Right atrium auricular region (tissue), 2 donors: ENCODE measurements around the gene APMAP. TPM values are rescaled to one million over a fixed set of nuclear protein-coding genes. Genes with fewer than 3 reads are reported as not detected.

Experiments
- DNase-seq: peaks from one replicate; pipeline ENCODE4 v3.0.0-alpha.2; 2019; ENCODE audit warnings: low spot score
- H3K27ac ChIP-seq, 2 donors: fragments of 200-600 bp; sonication (generic); 1 replicate in 1 of 2; 2 replicates in 1 of 2; pipeline ENCODE4 v1.5.1; 2016 to 2019
- H3K27me3 ChIP-seq, 2 donors: fragments of 200-600 bp; sonication (generic); one replicate each; pipeline versions ENCODE4 v1.5.1 to v1.6.0; 2017 to 2019
- H3K36me3 ChIP-seq: fragments of 200-600 bp; sonication (generic); one replicate; pipeline ENCODE4 v1.5.1; 2016
- H3K4me1 ChIP-seq, 2 donors: fragments of 200-600 bp; sonication (generic); one replicate each; pipeline versions ENCODE4 v1.5.1 to v1.6.0; 2017 to 2019
- H3K4me3 ChIP-seq, 2 donors: fragments of 200-600 bp; sonication (generic); 1 replicate in 1 of 2; 2 replicates in 1 of 2; pipeline ENCODE4 v1.5.1; 2017 to 2019; ENCODE audit warnings: mild to moderate bottlenecking in 1 of 2, moderate library complexity in 1 of 2
- H3K9me3 ChIP-seq, 2 donors: fragments of 200-600 bp; sonication (generic); one replicate each; pipeline ENCODE4 v1.5.1; 2019
- CTCF ChIP-seq, 2 donors: fragments of 200-600 bp; sonication (generic); IDR thresholded peaks; one replicate each; pipeline ENCODE4 v1.5.1; 2019; ENCODE audit warnings: antibody characterized with exemption in 2 of 2
- total RNA-seq, 2 donors: library from RNA; depleted of rRNA; stranded (reverse); fragments of >200 nt; gene quantifications; one replicate each; pipeline ENCODE4 v1.1.0, GENCODE V29; 2016

APMAP gene
- total RNA-seq, 2 donors from 2014 or later, result 30.3 to 30.5 TPM

- Histone ChIP-seq H3K27me3 (no peaks in the 10 kb centered on the region), H3K9me3 (no peaks in the 10 kb centered on the region), H3K27ac (no peak overlapping the region), H3K4me1 (peaks cover 0 to 7% of the 10 kb centered on the region in 2 donors), H3K4me3 (no peak overlapping the region), H3K36me3 (no peaks in the 10 kb centered on the region)
- no peak for TF ChIP-seq CTCF (IDR thresholded peaks at IDR 0.05)
- DNase-seq, result no peak
Observed at GRCh38 chr20:24953209-24953575, 39.4 kb downstream of the APMAP start.

DNA sequence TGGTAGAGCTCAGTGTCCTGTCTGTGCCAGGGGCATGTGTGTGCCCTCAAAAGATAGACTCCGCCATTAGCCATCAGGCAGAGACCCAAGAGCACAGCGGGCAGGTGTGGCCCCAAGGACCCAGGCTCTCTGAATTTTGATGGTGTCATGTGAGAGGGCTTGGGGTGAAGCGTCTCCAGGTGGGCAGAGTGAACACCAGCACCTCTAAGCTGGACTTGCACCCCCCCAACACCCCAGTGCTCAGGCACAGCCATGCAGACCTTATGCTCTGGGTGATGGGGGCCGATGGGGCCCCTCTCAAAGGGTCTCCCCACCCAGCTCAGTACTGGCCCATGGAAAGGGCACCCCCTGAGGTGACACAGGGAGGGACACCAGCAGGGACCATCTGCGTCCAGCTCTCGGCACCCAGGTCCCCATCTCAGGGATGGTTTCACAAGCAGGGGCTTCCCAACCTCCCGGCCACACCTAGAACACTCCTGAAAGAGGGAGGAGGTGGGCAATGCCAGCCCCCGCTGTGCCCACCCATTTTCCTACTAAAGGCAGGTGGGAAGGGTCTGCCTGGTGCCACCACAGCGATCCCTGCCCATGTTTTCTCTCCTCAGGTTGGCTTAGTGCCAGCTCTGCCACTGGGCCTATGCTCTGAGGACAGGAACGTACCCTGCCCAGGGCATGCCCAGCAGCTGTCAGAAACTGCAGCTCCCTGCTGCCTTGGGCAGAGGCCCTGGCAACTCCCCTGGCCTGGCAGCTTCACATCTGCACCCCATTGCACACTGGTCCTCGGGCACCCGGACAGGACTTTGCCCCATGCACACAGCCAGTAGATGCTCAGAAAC lies 40.0 kb downstream of the APMAP start:
- H3K27ac ChIP-seq, result no peak overlapping the region
- H3K27me3 ChIP-seq, result no peaks in the 10 kb centered on the region
- peaks cover 0 to 7% of the 10 kb centered on the region in 2 donors for H3K4me1 ChIP-seq
- no peaks in the 10 kb centered on the region for H3K36me3 ChIP-seq
- no peak overlapping the region for H3K4me3 ChIP-seq
- no peak for DNase-seq
- TF ChIP-seq CTCF (IDR thresholded peaks at IDR 0.05), result no peak
- no peaks in the 10 kb centered on the region for H3K9me3 ChIP-seq

- Histone ChIP-seq H3K27ac (no peak overlapping the region), H3K4me3 (no peak overlapping the region)
Observed at GRCh38 chr20:24951536-24952083, 40.9 kb downstream of the APMAP start.

GRCh38 chr20:24950836-24951525 lies 41.6 kb downstream of the APMAP start:
- no peaks in the 10 kb centered on the region for H3K27me3 ChIP-seq
- no peaks in the 10 kb centered on the region for H3K36me3 ChIP-seq
- no peak overlapping the region for H3K27ac ChIP-seq
- peaks cover 0 to 10% of the 10 kb centered on the region in 2 donors for H3K9me3 ChIP-seq
- DNase-seq, result no peak
- TF ChIP-seq CTCF (IDR thresholded peaks at IDR 0.05), result no peak
- H3K4me3 ChIP-seq, result no peak overlapping the region
- peaks cover 0 to 7% of the 10 kb centered on the region in 2 donors for H3K4me1 ChIP-seq

More at GRCh38 chr20:24951536-24952083, 40.9 kb downstream of the APMAP start:
- TF ChIP-seq CTCF (IDR thresholded peaks at IDR 0.05), result no peak
- H3K9me3 ChIP-seq, result peaks cover 0 to 4% of the 10 kb centered on the region in 2 donors
- no peak for DNase-seq
- peaks cover 0 to 7% of the 10 kb centered on the region in 2 donors for H3K4me1 ChIP-seq
- no peaks in the 10 kb centered on the region for H3K27me3 ChIP-seq
- no peaks in the 10 kb centered on the region for H3K36me3 ChIP-seq

GRCh38 chr20:24950128-24950835 lies 42.3 kb downstream of the APMAP start:
- DNase-seq, result no peak
- H3K9me3 ChIP-seq, result peaks cover 0 to 12% of the 10 kb centered on the region in 2 donors
- peaks cover 0 to 7% of the 10 kb centered on the region in 2 donors for H3K4me1 ChIP-seq
- no peaks in the 10 kb centered on the region for H3K36me3 ChIP-seq
- H3K27me3 ChIP-seq, result no peaks in the 10 kb centered on the region
- no peak overlapping the region for H3K27ac ChIP-seq
- no peak for TF ChIP-seq CTCF (IDR thresholded peaks at IDR 0.05)
- H3K4me3 ChIP-seq, result no peak overlapping the region
